ENCODE measurements around the gene ADAMTS17.

- TF ChIP-seq CTCF (conservative IDR thresholded peaks at IDR 0.05) (no peak), EZH2 (IDR thresholded peaks at IDR 0.05; ENCODE audit: low read depth) (no peak)
Observed at GRCh38 chr15:99979371-99979770, 362.4 kb downstream of the ADAMTS17 start.
